H1 (cell line): ENCODE measurements around the gene CALHM3. TPM values are rescaled to one million over a fixed set of nuclear protein-coding genes. Genes with fewer than 3 reads are reported as not detected.

Source experiments
- BRCA1 ChIP-seq: IDR thresholded peaks from 2 replicates; pipeline ENCODE4 v1.6.1; 2012; ENCODE audit warnings: low read depth, low read length, improper control_type of control experiment
- CBX5 ChIP-seq: fragments of 300-800, 300-1000 bp; sonication (generic); IDR thresholded peaks from 2 replicates; pipeline ENCODE4 v1.7.1; 2016; ENCODE audit warnings: antibody characterized with exemption, low read length, low read depth
- CTCF ChIP-seq, 3 experiments: IDR thresholded peaks; 1 replicate in 2 of 3; 2 replicates in 1 of 3; pipeline versions ENCODE4 v1.5.1 to v1.6.1; 2011; ENCODE audit warnings: low read length in 3 of 3, mild to moderate bottlenecking in 3 of 3, inconsistent platforms in 2 of 3, low read depth in 1 of 3, moderate library complexity in 1 of 3; ENCODE audit not compliant: insufficient read depth in 1 of 3; ENCODE audit errors: control extremely low read depth in 1 of 3
- JUND ChIP-seq: IDR thresholded peaks from 2 replicates; pipeline ENCODE4 v1.6.1; 2011; ENCODE audit warnings: mild to moderate bottlenecking, improper control_type of control experiment, low read length
- TCF12 ChIP-seq: IDR thresholded peaks from 2 replicates; pipeline ENCODE4 v1.6.1; 2011; ENCODE audit warnings: low read depth, mild to moderate bottlenecking, low read length
- USF2 ChIP-seq: IDR thresholded peaks from 2 replicates; pipeline ENCODE4 v1.6.1; 2011; ENCODE audit warnings: low read length, improper control_type of control experiment
- polyA plus RNA-seq, 7 experiments: library from polyadenylated mRNA; depleted of rRNA in 3 of 7; stranded (reverse) in 5 of 7; unstranded in 2 of 7; fragments of >200 nt in 5 of 7; fragments of 200-250 nt in 2 of 7; gene quantifications; 1 replicate in 5 of 7; 2 replicates in 1 of 7; 4 replicates in 1 of 7; pipeline versions ENCODE4 v1.2.1 to v1.2.3, GENCODE V29; 2011 to 2013; ENCODE audit warnings: missing spikeins in 2 of 7, mixed read lengths in 2 of 7
- total RNA-seq: library from RNA; stranded (reverse); fragmentation: NEBNext Ultra II Directional; extraction: Animal tissue kit (Norgen Biotek cat#: 25700); gene quantifications from 2 replicates; pipeline ENCODE4 v1.2.1, GENCODE V29; 2021

CALHM3 gene
- total and polyA plus RNA-seq, 2 of the 8 experiments (the other 6 are each of a cell fraction or from before 2014, with no cell fraction given), result 0.17 to 0.60 TPM

GRCh38 chr10:103465411-103466179, 13.4 kb downstream of the CALHM3 start (continued):
- TF ChIP-seq USF2, result no peak
- TF ChIP-seq TCF12, result no peak
- TF ChIP-seq CBX5, result no peak
- TF ChIP-seq CTCF (IDR thresholded peaks at IDR 0.05; ENCODE audit: control extremely low read depth in 1 of 3, insufficient read depth in 1 of 3, low read depth in 1 of 3, low read length in 3 of 3), result no peak
- TF ChIP-seq JUND, result no peak
- TF ChIP-seq BRCA1, result no peak
